ENCODE measurements around the gene PCSK9. TPM values are rescaled to one million over a fixed set of nuclear protein-coding genes. Genes with fewer than 3 reads are reported as not detected.

Gene PCSK9
- total and polyA plus RNA-seq, 2 of the 13 experiments (the other 11 are each of a cell fraction or from before 2014, with no cell fraction given) = 33.3 to 80.5 TPM

- DNase-seq (ENCODE audit: low spot score) = no peak
- TF ChIP-seq ZFP91 (CRISPR knock-in tag; IDR thresholded peaks at IDR 0.05; ENCODE audit: borderline replicate concordance) (0 out of 2 replicates have a peak, but pooled peaks have one; percentile 7), RAD51 (IDR thresholded peaks at IDR 0.05; ENCODE audit: borderline replicate concordance) (no peak), ZFYVE20 (CRISPR knock-in tag; IDR thresholded peaks at IDR 0.05; ENCODE audit: borderline replicate concordance, low read depth) (no peak)
- Histone ChIP-seq H3K27ac (ENCODE audit: extremely low read length, insufficient read depth, low read length) (no peak overlapping the region), H3K4me2 (ENCODE audit: low read depth, low read length) (peak overlapping the region; percentile 94), H3K4me1 (ENCODE audit: insufficient read depth, low read length) (peaks cover 51% of the 10 kb centered on the region), H3K79me2 (ENCODE audit: insufficient read depth, low read length) (peaks cover 81% of the 10 kb centered on the region), H3K9ac (ENCODE audit: insufficient read depth, low read depth, low read length) (no peak overlapping the region), H3K36me3 (replicated peaks in 1 of 2; ENCODE audit: control insufficient read depth in 1 of 2, insufficient read depth in 2 of 2, low read length in 2 of 2) (peaks cover 8 to 46% of the 10 kb centered on the region in 2 experiments), H4K20me1 (ENCODE audit: insufficient read depth, low read length) (peaks cover 51% of the 10 kb centered on the region), H3K27me3 (ENCODE audit: control insufficient read depth in 1 of 2, insufficient read depth in 2 of 2, low read length in 2 of 2) (no peaks in the 10 kb centered on the region), H3K4me3 (replicated peaks in 1 of 3; ENCODE audit: insufficient read depth in 1 of 3, low read depth in 2 of 3, low read length in 3 of 3) (no peak overlapping the region; a peak in 1 of 6 replicates), H3K9me3 (ENCODE audit: low read length) (no peaks in the 10 kb centered on the region), H2AFZ (ENCODE audit: low read length) (no peak overlapping the region)
- ATAC-seq = no peak
- CTCF ChIA-PET (ENCODE audit: low intra/inter-chr PET ratio, low total read pairs) = no interaction called here
- intact Hi-C loops (cut with micrococcal nuclease; ENCODE audit: unreplicated experiment) (no loop called here), in situ Hi-C loops (cut with HindIII; ENCODE audit: extremely low pct_ligation_motif_present, low pct_unique_long_range_greater_than_20kb) (no loop called here)
- POLR2A ChIA-PET = no interaction called here
- FAIRE-seq = no peak
- BruUV-seq (replicated peaks) = no TSS peak
- 90% methylated on average over 7 of the region's 9 CpGs for WGBS (ENCODE audit: low lambda C conversion rate)
Observed at GRCh38 chr1:55043726-55044125, 4.4 kb downstream of the PCSK9 start.

GRCh38 chr1:55044617-55045397 is 5.5 kb downstream of the PCSK9 start:
- no TSS peak for BruUV-seq (replicated peaks)
- Histone ChIP-seq H3K36me3 (replicated peaks in 1 of 2; ENCODE audit: control insufficient read depth in 1 of 2, insufficient read depth in 2 of 2, low read length in 2 of 2) (peaks cover 14 to 55% of the 10 kb centered on the region in 2 experiments), H3K79me2 (ENCODE audit: insufficient read depth, low read length) (peaks cover 76% of the 10 kb centered on the region), H3K4me3 (replicated peaks in 1 of 3; ENCODE audit: insufficient read depth in 1 of 3, low read depth in 2 of 3, low read length in 3 of 3) (peak overlapping the region in 1 of 3 experiments; percentile 20; a peak in 1 of 6 replicates), H3K9ac (ENCODE audit: insufficient read depth, low read depth, low read length) (no peak overlapping the region), H3K4me2 (ENCODE audit: low read depth, low read length) (no peak overlapping the region), H2AFZ (ENCODE audit: low read length) (no peak overlapping the region), H4K20me1 (ENCODE audit: insufficient read depth, low read length) (peaks cover 56% of the 10 kb centered on the region), H3K27ac (ENCODE audit: extremely low read length, insufficient read depth, low read length) (no peak overlapping the region), H3K27me3 (ENCODE audit: control insufficient read depth in 1 of 2, insufficient read depth in 2 of 2, low read length in 2 of 2) (no peaks in the 10 kb centered on the region), H3K4me1 (ENCODE audit: insufficient read depth, low read length) (peaks cover 46% of the 10 kb centered on the region), H3K9me3 (ENCODE audit: low read length) (no peaks in the 10 kb centered on the region)
- intact Hi-C loops (cut with micrococcal nuclease; ENCODE audit: unreplicated experiment) = no loop called here
- WGBS (ENCODE audit: low lambda C conversion rate) = 80% methylated on average over 10 of the region's 15 CpGs
- ATAC-seq (peak; percentile 26), FAIRE-seq (no peak), DNase-seq (ENCODE audit: low spot score) (no peak)
- in situ Hi-C loops (cut with HindIII; ENCODE audit: extremely low pct_ligation_motif_present, low pct_unique_long_range_greater_than_20kb) = no loop called here
- ChIA-PET POLR2A (no interaction called here), CTCF (ENCODE audit: low intra/inter-chr PET ratio, low total read pairs) (no interaction called here)
- TF ChIP-seq GPN1 (CRISPR knock-in tag; IDR thresholded peaks at IDR 0.05; ENCODE audit: borderline replicate concordance) (no peak), CERS6 (CRISPR knock-in tag; IDR thresholded peaks at IDR 0.05) (no peak), HNF4G (IDR thresholded peaks at IDR 0.05; ENCODE audit: borderline replicate concordance, low read depth, low read length) (0 out of 2 replicates have a peak, but pooled peaks have one; percentile 50), HNF4G (CRISPR knock-in tag; IDR thresholded peaks at IDR 0.05; ENCODE audit: borderline replicate concordance, low read depth) (peak; percentile 51; the same call in 1 of the 2 replicates), ZBTB7A (CRISPR knock-in tag; IDR thresholded peaks at IDR 0.05) (peak; percentile 51; the same call in 1 of the 2 replicates), SOX6 (IDR thresholded peaks at IDR 0.05) (no peak), SOX6 (CRISPR knock-in tag; IDR thresholded peaks at IDR 0.05) (0 out of 2 replicates have a peak, but pooled peaks have one; percentile 30), WIZ (CRISPR knock-in tag; IDR thresholded peaks at IDR 0.05) (no peak), ZNF704 (CRISPR knock-in tag; IDR thresholded peaks at IDR 0.05; ENCODE audit: borderline replicate concordance) (0 out of 2 replicates have a peak, but pooled peaks have one; percentile 46), ZSCAN20 (CRISPR knock-in tag; IDR thresholded peaks at IDR 0.05; ENCODE audit: borderline replicate concordance) (no peak), POLR2G (IDR thresholded peaks at IDR 0.05; ENCODE audit: low read depth, low read length) (no peak)
